Esophagus squamous epithelium (tissue), 5 donors: ENCODE data around the gene CRYBB2. TPM values are rescaled to one million over a fixed set of nuclear protein-coding genes. Genes with fewer than 3 reads are reported as not detected.

Experiments
- DNase-seq: peaks from one replicate; lab custom pipeline; 2025; lab: John Stamatoyannopoulos, UW
- H3K27ac ChIP-seq, 4 donors: fragments of 200-600 bp; sonication (generic); one replicate each; pipeline ENCODE4 v1.5.1; 2016 to 2019; ENCODE audit warnings: mild to moderate bottlenecking in 1 of 4
- H3K27me3 ChIP-seq, 4 donors: fragments of 200-600 bp; sonication (generic); 1 replicate in 3 of 4; 2 replicates in 1 of 4; pipeline versions ENCODE4 v1.5.1 to v1.6.0; 2017 to 2021; ENCODE audit warnings: antibody characterized with exemption in 1 of 4
- H3K36me3 ChIP-seq, 3 donors: fragments of 200-600 bp; sonication (generic); one replicate each; pipeline ENCODE4 v1.5.1; 2016 to 2019
- H3K4me1 ChIP-seq, 3 donors: fragments of 200-600 bp; sonication (generic); one replicate each; pipeline ENCODE4 v1.5.1; 2017 to 2019
- H3K4me3 ChIP-seq, 4 donors: fragments of 200-600 bp; sonication (generic); 1 replicate in 3 of 4; 2 replicates in 1 of 4; pipeline ENCODE4 v1.5.1; 2016 to 2019; ENCODE audit warnings: mild to moderate bottlenecking in 2 of 4, moderate library complexity in 1 of 4
- H3K9me3 ChIP-seq, 3 donors: fragments of 200-600 bp; sonication (generic); one replicate each; pipeline ENCODE4 v1.5.1; 2016 to 2019
- CTCF ChIP-seq, 6 experiments: fragments of 450-650 bp in 4 of 6; fragments of 200-600 bp in 2 of 6; sonication (generic) in 2 of 6; IDR thresholded peaks; one replicate each; pipeline ENCODE4 v1.5.1; 2016 to 2019; ENCODE audit warnings: antibody characterized with exemption in 6 of 6, mild to moderate bottlenecking in 4 of 6, moderate library complexity in 4 of 6
- POLR2A ChIP-seq, 4 donors: fragments of 450-650 bp; IDR thresholded peaks; one replicate each; pipeline ENCODE4 v1.6.1; 2017; ENCODE audit warnings: antibody characterized with exemption in 4 of 4, mild to moderate bottlenecking in 4 of 4, moderate library complexity in 3 of 4
- WGBS, 2 donors: methylation state at CpG; one replicate each; pipeline ENCODE4 v1.1.5; 2018; 5-methylcytosine and 5-hydroxymethylcytosine counted together
- intact Hi-C: fragments of 100-400 bp; cut with DNase I; formaldehyde crosslinking; loops from one replicate; pipeline ENCODE4 v1.15.0; 2022
- total RNA-seq, 4 donors: library from RNA; depleted of rRNA; stranded (reverse); fragments of >200 nt; gene quantifications; one replicate each; pipeline ENCODE4 v1.1.0, GENCODE V29; 2016
- donor health status: DM: yes; HTN: yes; CAD: no.

CRYBB2 gene
- total RNA-seq, 4 donors from 2014 or later: not detected

- 43 to 78% methylated on average over 4 of the region's 4 CpGs for WGBS, 2 donors
- Histone ChIP-seq H3K27ac (no peak overlapping the region), H3K4me1 (no peaks in the 10 kb centered on the region), H3K9me3 (no peaks in the 10 kb centered on the region), H3K27me3 (no peaks in the 10 kb centered on the region), H3K36me3 (peaks cover 7 to 100% (median 7%) of the 10 kb centered on the region in 3 donors), H3K4me3 (no peak overlapping the region)
- TF ChIP-seq POLR2A (IDR thresholded peaks at IDR 0.05) (no peak), CTCF (IDR thresholded peaks at IDR 0.05) (no peak)
- DNase-seq: no peak
- intact Hi-C loops: no loop called here
These were observed 26.3 kb upstream of the CRYBB2 start for GRCh38 chr22:25193130-25193529.

- no peaks in the 10 kb centered on the region for H3K27me3 ChIP-seq
- H3K36me3 ChIP-seq: peaks cover 7 to 100% (median 7%) of the 10 kb centered on the region in 3 donors
- H3K27ac ChIP-seq: no peak overlapping the region
- H3K4me1 ChIP-seq: no peaks in the 10 kb centered on the region
- no peak for DNase-seq
- WGBS, 2 donors: 20 to 59% methylated on average over 3 of the region's 3 CpGs
- intact Hi-C loops: no loop called here
- TF ChIP-seq CTCF (IDR thresholded peaks at IDR 0.05): no peak
- TF ChIP-seq POLR2A (IDR thresholded peaks at IDR 0.05): no peak
- no peaks in the 10 kb centered on the region for H3K9me3 ChIP-seq
- no peak overlapping the region for H3K4me3 ChIP-seq
These were observed 25.9 kb upstream of the CRYBB2 start for GRCh38 chr22:25193548-25193947.

- intact Hi-C loops: no loop called here
- H3K9me3 ChIP-seq: no peaks in the 10 kb centered on the region
- H3K36me3 ChIP-seq: peaks cover 7 to 98% (median 7%) of the 10 kb centered on the region in 3 donors
- no peaks in the 10 kb centered on the region for H3K27me3 ChIP-seq
- no peak overlapping the region for H3K27ac ChIP-seq
- 86 to 88% methylated on average over 5 of the region's 5 CpGs for WGBS, 2 donors
- no peak for DNase-seq
- no peak for TF ChIP-seq POLR2A (IDR thresholded peaks at IDR 0.05)
- TF ChIP-seq CTCF (IDR thresholded peaks at IDR 0.05): no peak
- H3K4me1 ChIP-seq: no peaks in the 10 kb centered on the region
- no peak overlapping the region for H3K4me3 ChIP-seq
These were observed 23.1 kb upstream of the CRYBB2 start for GRCh38 chr22:25196326-25196725.

DNA sequence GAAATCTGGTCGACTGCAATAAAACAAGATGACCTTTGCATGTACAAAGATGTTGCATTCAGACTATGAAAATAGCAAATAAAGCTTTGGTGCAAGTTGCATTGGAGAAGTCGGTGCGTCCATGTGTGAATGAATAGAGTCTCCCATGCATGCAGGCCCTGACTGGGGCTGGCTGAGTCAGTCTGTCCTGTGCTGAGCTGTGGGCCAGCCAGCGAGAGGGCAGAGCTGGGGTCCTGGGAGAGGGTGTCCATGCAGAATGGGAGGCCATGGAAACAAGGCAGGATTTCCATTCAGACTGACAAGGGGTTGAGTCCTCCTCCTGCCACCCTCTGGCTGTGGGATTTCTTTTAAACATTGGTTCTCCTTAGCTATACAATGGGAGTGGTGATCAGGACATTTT is 22.1 kb upstream of the CRYBB2 start:
- H3K4me3 ChIP-seq: no peak overlapping the region

More for the DNA sequence above, 22.1 kb upstream of the CRYBB2 start:
- intact Hi-C loops: no loop called here
- no peak overlapping the region for H3K27ac ChIP-seq
- H3K36me3 ChIP-seq: peaks cover 2 to 96% (median 7%) of the 10 kb centered on the region in 3 donors
- no peaks in the 10 kb centered on the region for H3K4me1 ChIP-seq
- WGBS, 2 donors: 69 to 90% methylated on average over 4 of the region's 4 CpGs
- no peaks in the 10 kb centered on the region for H3K27me3 ChIP-seq
- H3K9me3 ChIP-seq: no peaks in the 10 kb centered on the region
- DNase-seq: no peak
- no peak for TF ChIP-seq CTCF (IDR thresholded peaks at IDR 0.05)
- TF ChIP-seq POLR2A (IDR thresholded peaks at IDR 0.05): no peak
